ENCODE measurements around the gene PARD3.

DNA sequence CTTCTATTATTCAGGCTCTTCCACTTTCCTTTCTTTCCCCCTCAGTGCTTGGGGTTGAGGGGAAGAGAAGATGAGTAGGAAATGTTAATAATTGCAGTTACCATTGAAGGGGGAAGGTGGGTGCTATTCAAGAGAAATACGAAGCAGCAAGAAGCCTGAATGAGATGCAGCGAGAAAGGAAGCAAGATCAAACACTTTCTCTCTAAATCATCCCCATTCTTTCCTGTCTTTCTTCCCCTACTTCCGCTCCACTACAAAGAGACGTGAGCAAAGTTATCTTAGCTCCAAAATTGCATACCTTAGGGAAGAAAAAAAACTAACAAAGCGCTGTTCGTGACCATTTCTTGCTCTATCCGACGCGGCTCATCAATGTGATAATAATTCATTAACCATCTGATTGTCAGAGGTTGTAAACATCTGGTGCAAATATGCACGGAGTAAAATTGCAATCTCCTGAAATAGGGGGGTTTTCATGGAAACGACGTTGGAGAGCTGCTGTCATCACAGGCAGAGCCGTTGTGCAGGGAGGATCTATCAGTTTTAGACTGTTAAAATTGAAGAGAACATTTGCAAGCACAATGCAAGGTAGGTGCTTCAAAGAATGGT lies 15.2 kb upstream of the PARD3 start:
- no peak for TF ChIP-seq CTCF (IDR thresholded peaks at IDR 0.05)
- no peak for TF ChIP-seq POLR2A (IDR thresholded peaks at IDR 0.05)
